ENCODE data around the gene RELT. TPM values are rescaled to one million over a fixed set of nuclear protein-coding genes. Genes with fewer than 3 reads are reported as not detected.
A peak's percentile ranks its signal among the peaks of the same experiment; 100 is the strongest.

RELT gene
- total and polyA plus RNA-seq, 2 of the 13 experiments (the other 11 are each of a cell fraction or from before 2014, with no cell fraction given): 2.5 to 4.7 TPM

DNA sequence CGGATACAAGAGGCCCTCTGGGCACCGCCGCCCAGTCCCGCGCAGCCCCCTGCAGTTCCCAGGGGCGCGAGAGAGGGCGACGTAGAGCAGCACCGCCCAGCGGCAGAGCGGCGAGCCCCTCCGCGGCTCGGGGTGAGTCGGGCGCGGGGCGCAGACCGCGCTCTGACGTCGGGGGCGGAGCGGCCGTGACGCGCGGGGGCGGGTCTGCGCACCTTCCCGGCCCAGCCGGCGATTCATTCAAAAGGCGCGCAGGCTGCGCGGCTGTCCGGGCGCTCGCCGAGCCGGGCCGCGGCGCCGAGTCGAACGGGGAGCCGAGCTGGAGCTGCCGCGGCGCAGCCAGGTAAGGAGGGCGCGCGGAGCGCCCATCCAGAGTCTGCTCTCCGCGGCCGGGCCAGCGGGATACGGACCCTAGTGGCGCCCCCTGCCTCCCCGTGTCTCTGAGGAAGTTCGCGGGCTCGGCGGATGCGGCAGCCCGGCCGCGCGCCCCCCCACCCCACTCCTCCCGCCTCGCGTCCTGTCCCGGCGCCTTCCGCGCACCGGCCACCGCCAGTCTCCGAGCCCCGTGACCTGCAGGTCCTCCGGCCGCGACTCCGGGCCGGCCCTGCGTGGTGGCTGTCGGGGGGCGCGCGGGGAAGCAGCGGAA, at the start of gene RELT (continued):
- no peak for TF ChIP-seq NONO (IDR thresholded peaks at IDR 0.05)
- peak; percentile 51 for TF ChIP-seq NONO (CRISPR knock-in tag; conservative IDR thresholded peaks at IDR 0.05)
- TF ChIP-seq, protein P1, sequence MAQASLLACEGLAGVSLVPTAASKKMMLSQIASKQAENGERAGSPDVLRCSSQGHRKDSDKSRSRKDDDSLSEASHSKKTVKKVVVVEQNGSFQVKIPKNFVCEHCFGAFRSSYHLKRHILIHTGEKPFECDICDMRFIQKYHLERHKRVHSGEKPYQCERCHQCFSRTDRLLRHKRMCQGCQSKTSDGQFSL (CRISPR knock-in tag; IDR thresholded peaks at IDR 0.05): peak; percentile 98
- peak; percentile 1 for TF ChIP-seq SRSF1 (optimal IDR thresholded peaks at IDR 0.05; ENCODE audit: low read depth, low read length)
- TF ChIP-seq, protein P2, sequence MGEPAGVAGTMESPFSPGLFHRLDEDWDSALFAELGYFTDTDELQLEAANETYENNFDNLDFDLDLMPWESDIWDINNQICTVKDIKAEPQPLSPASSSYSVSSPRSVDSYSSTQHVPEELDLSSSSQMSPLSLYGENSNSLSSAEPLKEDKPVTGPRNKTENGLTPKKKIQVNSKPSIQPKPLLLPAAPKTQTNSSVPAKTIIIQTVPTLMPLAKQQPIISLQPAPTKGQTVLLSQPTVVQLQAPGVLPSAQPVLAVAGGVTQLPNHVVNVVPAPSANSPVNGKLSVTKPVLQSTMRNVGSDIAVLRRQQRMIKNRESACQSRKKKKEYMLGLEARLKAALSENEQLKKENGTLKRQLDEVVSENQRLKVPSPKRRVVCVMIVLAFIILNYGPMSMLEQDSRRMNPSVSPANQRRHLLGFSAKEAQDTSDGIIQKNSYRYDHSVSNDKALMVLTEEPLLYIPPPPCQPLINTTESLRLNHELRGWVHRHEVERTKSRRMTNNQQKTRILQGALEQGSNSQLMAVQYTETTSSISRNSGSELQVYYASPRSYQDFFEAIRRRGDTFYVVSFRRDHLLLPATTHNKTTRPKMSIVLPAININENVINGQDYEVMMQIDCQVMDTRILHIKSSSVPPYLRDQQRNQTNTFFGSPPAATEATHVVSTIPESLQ (CRISPR knock-in tag; conservative IDR thresholded peaks at IDR 0.05): peak; percentile 53; the same call in 1 of the 2 replicates
- TF ChIP-seq ZNF510 (CRISPR knock-in tag; IDR thresholded peaks at IDR 0.05; ENCODE audit: low read depth): no peak
- TF ChIP-seq BCL6 (CRISPR knock-in tag; IDR thresholded peaks at IDR 0.05): peak; percentile 9; the same call in 1 of the 2 replicates
- TF ChIP-seq, protein P3, sequence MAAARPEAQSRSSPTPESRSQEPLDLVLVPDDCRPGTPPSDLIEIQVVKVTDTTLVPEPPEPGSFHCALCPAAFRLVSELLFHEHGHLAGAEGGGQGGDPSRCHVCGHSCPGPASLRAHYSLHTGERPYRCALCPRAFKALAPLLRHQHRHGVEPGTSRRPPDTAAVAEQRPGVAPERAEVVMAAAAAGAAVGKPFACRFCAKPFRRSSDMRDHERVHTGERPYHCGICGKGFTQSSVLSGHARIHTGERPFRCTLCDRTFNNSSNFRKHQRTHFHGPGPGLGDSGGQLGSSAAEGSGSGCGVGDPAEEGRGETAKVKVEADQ (CRISPR knock-in tag; IDR thresholded peaks at IDR 0.05; ENCODE audit: borderline replicate concordance): 0 out of 2 replicates have a peak, but pooled peaks have one; percentile 61
- TF ChIP-seq NFYB (CRISPR knock-in tag; IDR thresholded peaks at IDR 0.05): peak; percentile 24; the same call in 1 of the 2 replicates
- no peak for TF ChIP-seq NFRKB (IDR thresholded peaks at IDR 0.05)
- TF ChIP-seq KLF16 (CRISPR knock-in tag; IDR thresholded peaks at IDR 0.05): 0 out of 4 replicates have a peak, but pooled peaks of 1 of the 2 experiments have one; percentile 42
- TF ChIP-seq ZNF614 (CRISPR knock-in tag; IDR thresholded peaks at IDR 0.05; ENCODE audit: borderline replicate concordance): peak; percentile 34; the same call in 1 of the 2 replicates
- TF ChIP-seq NCOA2 (CRISPR knock-in tag; IDR thresholded peaks at IDR 0.05): no peak
- TF ChIP-seq MAZ (IDR thresholded peaks at IDR 0.05; ENCODE audit: borderline replicate concordance, low read depth, low read length): peak; percentile 67; the same call in 1 of the 2 replicates
- peak; percentile 81; the same call in 1 of the 2 replicates for TF ChIP-seq MAZ (CRISPR knock-in tag; IDR thresholded peaks at IDR 0.05; ENCODE audit: low read depth)
- TF ChIP-seq, protein P4, sequence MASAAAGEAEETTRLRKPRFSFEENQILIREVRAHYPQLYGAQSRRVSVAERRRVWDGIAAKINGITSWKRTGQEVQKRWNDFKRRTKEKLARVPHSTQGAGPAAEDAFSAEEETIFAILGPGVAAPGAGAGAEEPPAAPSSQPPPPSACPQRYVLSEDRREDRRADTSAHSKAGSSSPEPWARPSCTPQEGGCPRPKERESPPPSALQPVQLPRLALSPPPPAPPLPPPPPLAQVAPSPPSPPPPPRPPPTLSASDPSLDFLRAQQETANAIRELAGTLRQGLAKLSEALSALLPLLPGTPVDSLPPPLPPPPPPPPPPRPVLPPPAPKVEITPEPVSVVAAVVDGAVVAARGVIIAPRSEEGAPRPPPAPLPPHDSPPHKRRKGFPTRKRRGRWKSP (CRISPR knock-in tag; IDR thresholded peaks at IDR 0.05): peak; percentile 68; the same call in 1 of the 2 replicates
- TF ChIP-seq, protein P5, sequence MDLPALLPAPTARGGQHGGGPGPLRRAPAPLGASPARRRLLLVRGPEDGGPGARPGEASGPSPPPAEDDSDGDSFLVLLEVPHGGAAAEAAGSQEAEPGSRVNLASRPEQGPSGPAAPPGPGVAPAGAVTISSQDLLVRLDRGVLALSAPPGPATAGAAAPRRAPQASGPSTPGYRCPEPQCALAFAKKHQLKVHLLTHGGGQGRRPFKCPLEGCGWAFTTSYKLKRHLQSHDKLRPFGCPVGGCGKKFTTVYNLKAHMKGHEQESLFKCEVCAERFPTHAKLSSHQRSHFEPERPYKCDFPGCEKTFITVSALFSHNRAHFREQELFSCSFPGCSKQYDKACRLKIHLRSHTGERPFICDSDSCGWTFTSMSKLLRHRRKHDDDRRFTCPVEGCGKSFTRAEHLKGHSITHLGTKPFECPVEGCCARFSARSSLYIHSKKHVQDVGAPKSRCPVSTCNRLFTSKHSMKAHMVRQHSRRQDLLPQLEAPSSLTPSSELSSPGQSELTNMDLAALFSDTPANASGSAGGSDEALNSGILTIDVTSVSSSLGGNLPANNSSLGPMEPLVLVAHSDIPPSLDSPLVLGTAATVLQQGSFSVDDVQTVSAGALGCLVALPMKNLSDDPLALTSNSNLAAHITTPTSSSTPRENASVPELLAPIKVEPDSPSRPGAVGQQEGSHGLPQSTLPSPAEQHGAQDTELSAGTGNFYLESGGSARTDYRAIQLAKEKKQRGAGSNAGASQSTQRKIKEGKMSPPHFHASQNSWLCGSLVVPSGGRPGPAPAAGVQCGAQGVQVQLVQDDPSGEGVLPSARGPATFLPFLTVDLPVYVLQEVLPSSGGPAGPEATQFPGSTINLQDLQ (CRISPR knock-in tag; IDR thresholded peaks at IDR 0.05): peak; percentile 28; the same call in 1 of the 2 replicates
- peak; percentile 92 for TF ChIP-seq HOXA3 (CRISPR knock-in tag; IDR thresholded peaks at IDR 0.05)
- TF ChIP-seq, protein P6, sequence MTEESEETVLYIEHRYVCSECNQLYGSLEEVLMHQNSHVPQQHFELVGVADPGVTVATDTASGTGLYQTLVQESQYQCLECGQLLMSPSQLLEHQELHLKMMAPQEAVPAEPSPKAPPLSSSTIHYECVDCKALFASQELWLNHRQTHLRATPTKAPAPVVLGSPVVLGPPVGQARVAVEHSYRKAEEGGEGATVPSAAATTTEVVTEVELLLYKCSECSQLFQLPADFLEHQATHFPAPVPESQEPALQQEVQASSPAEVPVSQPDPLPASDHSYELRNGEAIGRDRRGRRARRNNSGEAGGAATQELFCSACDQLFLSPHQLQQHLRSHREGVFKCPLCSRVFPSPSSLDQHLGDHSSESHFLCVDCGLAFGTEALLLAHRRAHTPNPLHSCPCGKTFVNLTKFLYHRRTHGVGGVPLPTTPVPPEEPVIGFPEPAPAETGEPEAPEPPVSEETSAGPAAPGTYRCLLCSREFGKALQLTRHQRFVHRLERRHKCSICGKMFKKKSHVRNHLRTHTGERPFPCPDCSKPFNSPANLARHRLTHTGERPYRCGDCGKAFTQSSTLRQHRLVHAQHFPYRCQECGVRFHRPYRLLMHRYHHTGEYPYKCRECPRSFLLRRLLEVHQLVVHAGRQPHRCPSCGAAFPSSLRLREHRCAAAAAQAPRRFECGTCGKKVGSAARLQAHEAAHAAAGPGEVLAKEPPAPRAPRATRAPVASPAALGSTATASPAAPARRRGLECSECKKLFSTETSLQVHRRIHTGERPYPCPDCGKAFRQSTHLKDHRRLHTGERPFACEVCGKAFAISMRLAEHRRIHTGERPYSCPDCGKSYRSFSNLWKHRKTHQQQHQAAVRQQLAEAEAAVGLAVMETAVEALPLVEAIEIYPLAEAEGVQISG (CRISPR knock-in tag; IDR thresholded peaks at IDR 0.05): peak; percentile 69
- 0 out of 2 replicates have a peak, but pooled peaks have one; percentile 48 for TF ChIP-seq CBFB (CRISPR knock-in tag; IDR thresholded peaks at IDR 0.05)
